Measurements from ENCODE around the gene PLCB4.

- no peak for TF ChIP-seq CTCF (IDR thresholded peaks at IDR 0.05)
- TF ChIP-seq POLR2A (IDR thresholded peaks at IDR 0.05), result no peak
Measured at GRCh38 chr20:9256393-9256792, 187.5 kb downstream of the PLCB4 start.
